Stimulated activated CD8-positive, alpha-beta memory T cell treated with anti-CD3 and anti-CD28 coated beads, Interleukin-15, amount 100 ng/mL, for 48 hours (primary cell): Measurements from ENCODE around the gene ATP1A2.
"Not testable (repeated sequence)": the region's sequence is repeated elsewhere in the genome, so short reads cannot be mapped to it uniquely, and the experiment has no call there.

Experiments used
- DNase-seq, 2 donors: peaks; one replicate each; pipeline ENCODE4 v3.0.0-alpha.2; 2020; ENCODE audit warnings: low read depth in 2 of 2

The ATP1A2 gene

GRCh38 chr1:160101037-160101716 is 14.4 kb upstream of the ATP1A2 start:
- peak; percentile 57 to 59 for DNase-seq

GRCh38 chr1:160101717-160102522 is 13.6 kb upstream of the ATP1A2 start:
- no peak for DNase-seq

GRCh38 chr1:160103658-160104408 is 11.7 kb upstream of the ATP1A2 start:
- no peak for DNase-seq

- DNase-seq: no peak
These were observed 11.1 kb upstream of the ATP1A2 start for GRCh38 chr1:160104486-160104885.

DNA sequence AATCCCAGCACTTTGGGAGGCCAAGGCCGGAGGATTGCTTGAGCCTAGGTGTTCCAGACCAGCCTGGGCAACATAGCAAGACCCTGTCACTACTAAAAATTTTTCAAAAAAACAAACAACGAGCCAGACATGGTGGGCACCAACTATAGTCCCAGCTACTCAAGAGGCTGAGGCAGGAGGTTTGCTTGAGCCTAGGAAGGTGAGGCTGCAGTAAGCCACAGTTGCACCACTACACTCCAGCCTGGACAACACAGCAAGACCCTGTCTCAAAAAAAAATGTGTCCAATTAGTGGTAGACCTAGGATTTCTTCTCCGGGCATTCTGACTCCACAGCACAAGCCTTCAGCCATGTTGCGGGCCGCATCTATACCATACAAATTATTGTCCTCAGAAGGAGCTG is 10.4 kb upstream of the ATP1A2 start:
- no peak for DNase-seq

DNA sequence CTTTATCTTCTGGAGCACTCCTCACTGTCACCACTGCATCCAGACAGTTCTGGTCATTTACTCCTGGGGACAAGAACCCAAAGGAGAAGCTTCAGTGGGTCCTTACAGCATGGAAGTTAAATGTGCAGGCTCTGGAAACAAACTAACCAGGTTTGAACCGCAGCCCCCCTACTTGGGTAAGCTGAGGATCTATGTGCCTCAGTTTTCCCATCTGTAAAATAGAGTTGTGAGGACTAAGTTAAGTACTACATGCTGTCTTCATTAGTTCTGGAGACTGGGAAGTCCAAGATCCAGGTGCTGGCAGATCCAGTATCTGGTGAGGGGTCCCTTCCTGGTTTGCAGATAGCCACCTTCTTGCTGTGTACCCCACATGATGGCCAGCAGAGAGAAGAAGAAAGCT is 8.0 kb upstream of the ATP1A2 start:
- no peak for DNase-seq

- no peak for DNase-seq
These were observed 6.5 kb upstream of the ATP1A2 start for GRCh38 chr1:160108888-160109662.

GRCh38 chr1:160109686-160110085 is 5.9 kb upstream of the ATP1A2 start:
- DNase-seq: no peak

DNA sequence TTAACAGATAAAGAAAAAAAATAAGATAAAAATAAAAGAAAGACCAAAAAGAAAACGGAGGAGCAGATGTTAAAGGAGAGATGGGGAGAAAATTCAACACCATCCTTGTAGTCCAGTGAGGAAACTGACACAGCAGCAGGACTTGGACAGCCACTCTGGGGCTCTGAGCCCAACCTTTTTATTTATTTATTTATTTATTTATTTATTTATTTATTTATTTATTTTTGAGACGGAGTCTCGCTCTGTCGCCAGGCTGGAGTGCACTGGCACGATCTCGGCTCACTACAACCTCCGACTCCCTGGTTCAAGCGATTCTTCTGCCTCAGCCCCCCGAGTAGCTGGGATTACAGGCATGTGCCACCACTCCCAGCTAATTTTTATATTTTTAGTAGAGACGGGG is 4.1 kb upstream of the ATP1A2 start:
- DNase-seq: not testable (repeated sequence)

- no peak for DNase-seq
These were observed 3.2 kb upstream of the ATP1A2 start for GRCh38 chr1:160112357-160112756.

GRCh38 chr1:160113407-160113806 is 2.2 kb upstream of the ATP1A2 start:
- DNase-seq: no peak

DNA sequence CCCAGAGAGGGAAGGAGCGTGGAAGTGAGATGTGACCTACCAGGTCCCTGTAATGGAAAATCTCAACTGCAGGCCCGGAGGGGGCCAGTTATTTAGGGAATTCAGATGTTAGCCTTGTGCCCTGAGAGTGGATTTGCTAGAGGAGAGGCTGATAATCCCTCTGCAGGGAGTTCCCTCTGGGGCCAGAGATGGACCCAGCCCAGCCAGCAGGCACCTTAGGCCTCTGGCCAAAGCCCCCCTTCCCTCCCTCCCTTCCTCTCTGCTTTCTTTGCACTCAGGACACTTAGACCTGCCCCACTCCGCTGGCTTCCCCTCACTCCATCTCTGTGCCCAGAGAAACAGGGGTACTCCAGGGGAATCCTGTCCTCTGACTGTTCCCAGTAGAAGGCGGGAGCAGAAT is 1.5 kb upstream of the ATP1A2 start:
- DNase-seq: no peak

DNA sequence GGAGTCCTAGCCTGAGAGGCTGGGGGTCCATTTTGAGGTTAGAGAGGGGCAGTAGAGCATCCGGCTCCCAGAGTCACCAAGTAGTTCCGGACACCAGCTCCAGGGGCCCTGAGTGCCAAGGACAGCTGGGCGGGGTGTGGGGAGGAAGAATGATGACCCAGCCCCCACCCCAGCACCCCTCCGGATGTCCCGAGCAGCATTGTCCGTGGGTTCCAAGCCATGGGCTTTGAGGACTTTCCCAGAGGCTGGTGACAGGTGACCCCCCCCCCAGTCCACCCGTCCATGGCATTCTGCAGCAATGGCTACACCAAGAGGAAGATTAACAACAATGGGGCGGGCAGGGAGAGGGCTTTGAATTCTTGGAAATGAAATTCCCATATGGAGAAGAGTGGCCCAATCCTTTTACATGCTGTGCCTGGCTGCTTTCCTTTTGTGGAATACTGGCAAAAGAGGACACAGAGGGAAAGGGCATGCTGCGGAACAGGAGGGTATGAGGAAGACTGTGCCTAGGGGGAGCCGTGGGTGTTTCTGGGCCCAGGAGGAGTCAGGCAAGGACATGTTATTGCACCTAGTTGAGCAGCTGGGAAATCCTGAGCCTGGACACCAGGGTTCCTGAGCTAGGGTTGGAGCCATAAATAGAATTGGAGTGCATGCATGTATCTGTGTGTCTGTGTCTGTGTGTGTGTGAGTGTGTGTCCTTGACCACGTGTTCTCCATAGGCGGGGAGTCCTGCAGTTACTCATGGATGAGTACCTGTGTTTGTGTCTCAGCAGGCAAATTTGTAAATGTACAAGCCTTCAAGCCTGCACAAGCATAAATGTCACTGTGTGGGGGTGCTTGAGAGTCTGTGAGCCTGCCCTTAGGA is 956 bp downstream of the ATP1A2 start:
- DNase-seq: no peak

- no peak for DNase-seq
These were observed 1.7 kb downstream of the ATP1A2 start for GRCh38 chr1:160117300-160117699.

DNA sequence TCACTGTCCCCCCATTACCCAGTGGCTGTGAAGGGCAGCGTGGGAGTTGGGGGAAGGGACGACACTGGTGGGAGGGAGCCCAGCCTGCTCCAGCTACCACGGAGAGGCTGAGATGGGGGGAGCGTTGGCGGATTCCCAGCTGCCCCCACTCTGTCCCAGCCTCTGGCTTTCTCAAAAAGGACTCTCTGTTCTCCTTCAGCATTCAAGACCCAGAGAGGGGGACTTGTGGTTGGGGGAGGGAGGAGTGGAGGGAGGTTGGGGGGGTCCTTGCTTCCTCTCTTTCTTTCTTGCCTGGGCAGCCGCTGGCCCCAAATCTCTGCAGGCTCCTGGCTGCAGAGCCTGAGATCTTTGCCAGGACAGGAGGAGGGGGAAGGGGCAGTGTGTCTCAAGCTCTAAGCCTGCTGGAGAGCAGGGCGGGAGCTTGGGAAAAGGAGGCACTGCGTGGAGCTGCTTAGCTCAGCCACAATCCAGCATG is 2.2 kb downstream of the ATP1A2 start:
- no peak for DNase-seq

- no peak for DNase-seq
These were observed 3.4 kb downstream of the ATP1A2 start for GRCh38 chr1:160118928-160119327.

DNA sequence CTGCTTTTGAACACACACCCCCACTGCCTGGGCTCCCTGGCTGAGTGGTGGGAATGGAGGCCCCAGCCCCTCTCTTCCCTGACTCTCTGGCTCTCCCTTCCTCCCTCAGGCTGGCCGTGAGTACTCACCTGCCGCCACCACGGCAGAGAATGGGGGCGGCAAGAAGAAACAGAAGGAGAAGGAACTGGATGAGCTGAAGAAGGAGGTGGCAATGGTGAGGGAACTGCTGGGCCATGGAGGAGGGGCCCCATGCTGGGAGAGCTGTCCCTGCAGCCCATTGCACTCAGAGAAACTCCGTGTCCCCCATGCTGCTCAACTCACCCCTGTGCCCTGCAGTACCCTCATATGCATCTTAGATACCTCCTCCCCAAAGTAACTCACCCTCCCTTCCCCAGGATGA is 5.2 kb downstream of the ATP1A2 start:
- no peak for DNase-seq

GRCh38 chr1:160121388-160121787 is 5.8 kb downstream of the ATP1A2 start:
- DNase-seq: no peak

DNA sequence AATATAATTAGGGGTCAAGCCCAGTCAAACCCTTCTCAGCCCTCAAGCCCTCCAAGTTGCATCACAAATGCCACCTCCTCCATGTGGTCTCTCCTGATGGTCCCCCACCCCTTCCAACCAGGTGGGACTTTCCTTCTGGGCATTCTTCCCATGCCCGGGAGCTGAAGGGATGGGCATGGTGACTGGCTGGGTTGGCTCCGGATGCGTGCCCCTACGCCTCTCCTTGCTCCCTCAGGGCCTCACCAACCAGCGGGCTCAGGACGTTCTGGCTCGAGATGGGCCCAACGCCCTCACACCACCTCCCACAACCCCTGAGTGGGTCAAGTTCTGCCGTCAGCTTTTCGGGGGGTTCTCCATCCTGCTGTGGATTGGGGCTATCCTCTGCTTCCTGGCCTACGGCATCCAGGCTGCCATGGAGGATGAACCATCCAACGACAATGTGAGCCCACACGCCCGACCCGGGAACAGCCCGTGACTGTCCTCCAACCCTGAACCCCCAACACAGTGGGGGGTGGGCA is 7.5 kb downstream of the ATP1A2 start:
- DNase-seq: no peak

GRCh38 chr1:160123726-160124125 is 8.2 kb downstream of the ATP1A2 start:
- DNase-seq: no peak
